ENCODE measurements around the gene CACNA1C. TPM values are rescaled to one million over a fixed set of nuclear protein-coding genes. Genes with fewer than 3 reads are reported as not detected.

Gene CACNA1C
- total and polyA plus RNA-seq, 10 of the 15 experiments (the other 5 are each of a cell fraction or from before 2014, with no cell fraction given): under 0.01 to 0.15 (median 0.09) TPM; not detected in 5

GRCh38 chr12:2372735-2373134 is 319.9 kb downstream of the CACNA1C start:
- intact Hi-C loops (cut with micrococcal nuclease; ENCODE audit: unreplicated experiment): no loop called here
- ChIA-PET RAD21 (ENCODE audit: unreplicated experiment) (no interaction called here), POLR2A (no interaction called here), SMC1A (ENCODE audit: uncharacterized antibody, unreplicated experiment) (no interaction called here), CTCF (interaction anchor here (1.1 kb wide), 1 partner anchor 10 kb away, joined by 3 read pairs; no protein-coding TSS in a partner anchor)
- no peak for DNase-seq (ENCODE audit: low read depth, low spot score)
- Histone ChIP-seq H3K4me2 (ENCODE audit: control insufficient read depth, insufficient read depth) (no peak overlapping the region), H3K27me3 (replicated peaks in 1 of 2; ENCODE audit: control insufficient read depth in 2 of 2, insufficient read depth in 2 of 2, low read length in 1 of 2) (no peaks in the 10 kb centered on the region; a peak in 1 of 4 replicates), H3K27ac (ENCODE audit: control insufficient read depth, insufficient read depth) (no peak overlapping the region), H3K36me3 (ENCODE audit: control insufficient read depth in 2 of 2, insufficient read depth in 2 of 2, low read length in 1 of 2) (no peaks in the 10 kb centered on the region), H4K20me1 (ENCODE audit: control insufficient read depth, insufficient read depth) (no peaks in the 10 kb centered on the region), H3K9ac (ENCODE audit: control insufficient read depth, insufficient read depth, low read length) (no peak overlapping the region), H3K4me1 (ENCODE audit: control insufficient read depth, insufficient read depth, low read length) (0 out of 2 replicates have a peak, but pooled peaks cover under 1% of the 10 kb centered on the region), H3K9me3 (replicated peaks; ENCODE audit: control insufficient read depth, insufficient read depth, low read length) (no peaks in the 10 kb centered on the region; the same call in 2 of the 3 replicates), H3K4me3 (no peak overlapping the region), H2AFZ (ENCODE audit: control insufficient read depth, low read depth, low read length) (no peak overlapping the region), H3K79me2 (ENCODE audit: control insufficient read depth, insufficient read depth, low read length) (no peaks in the 10 kb centered on the region)
- no TSS peak for BruUV-seq (replicated peaks)
- WGBS (ENCODE audit: insufficient coverage, insufficient replicate concordance, low lambda C conversion rate, missing lambda C conversion rate): 65% methylated on average over 12 of the region's 12 CpGs
- FAIRE-seq: no peak
- ATAC-seq: no peak
- in situ Hi-C loops (cut with MboI): no loop called here
- TF ChIP-seq CUX1 (IDR thresholded peaks at IDR 0.05; ENCODE audit: insufficient replicate concordance, low read depth, low read length): no peak
- TF ChIP-seq IKZF2 (IDR thresholded peaks at IDR 0.05): no peak
- no peak for TF ChIP-seq TCF7 (IDR thresholded peaks at IDR 0.05; ENCODE audit: borderline replicate concordance)
- TF ChIP-seq MTA2 (IDR thresholded peaks at IDR 0.05; ENCODE audit: low read depth): no peak
- TF ChIP-seq BHLHE40 (IDR thresholded peaks at IDR 0.05; ENCODE audit: borderline replicate concordance in 1 of 2, low read depth in 2 of 2, low read length in 1 of 2): no peak

Measured in GM12878 (cell line).